Astrocyte (in vitro differentiated cells and primary cell): ENCODE measurements around the gene PRKCA. TPM values are rescaled to one million over a fixed set of nuclear protein-coding genes. Genes with fewer than 3 reads are reported as not detected.

Experiments
- DNase-seq: peaks from one replicate; pipeline ENCODE4 v3.0.0-alpha.2; 2010; ENCODE audit warnings: low read depth
- FAIRE-seq: peaks from 2 replicates; lab custom pipeline; 2011; peaks lifted over from hg19 to GRCh38; lab: Jason Lieb, UNC
- H2AFZ ChIP-seq: 2 replicates; pipeline ENCODE4 v1.6.0; 2012; ENCODE audit warnings: low read depth, low read length, inconsistent platforms
- H3K27ac ChIP-seq: 2 replicates; pipeline ENCODE4 v1.5.1; 2011; ENCODE audit warnings: low read depth, low read length, inconsistent platforms
- H3K27me3 ChIP-seq: 2 replicates; pipeline ENCODE4 v1.6.0; 2011; ENCODE audit warnings: low read length, inconsistent platforms; ENCODE audit not compliant: insufficient read depth
- H3K36me3 ChIP-seq: 2 replicates; pipeline ENCODE4 v1.5.1; 2011; ENCODE audit warnings: low read length, inconsistent platforms; ENCODE audit not compliant: insufficient read depth
- H3K4me1 ChIP-seq: 2 replicates; pipeline ENCODE4 v1.5.1; 2011; ENCODE audit warnings: low read length, inconsistent platforms; ENCODE audit not compliant: insufficient read depth
- H3K4me2 ChIP-seq: 2 replicates; pipeline ENCODE4 v1.6.0; 2012; ENCODE audit warnings: low read length, inconsistent platforms
- H3K4me3 ChIP-seq: 2 replicates; pipeline ENCODE4 v1.5.1; 2011; ENCODE audit warnings: low read depth, mild to moderate bottlenecking, low read length, inconsistent platforms; ENCODE audit not compliant: insufficient read depth
- H3K79me2 ChIP-seq: 2 replicates; pipeline ENCODE4 v1.6.0; 2012; ENCODE audit warnings: mild to moderate bottlenecking, low read length, inconsistent platforms; ENCODE audit not compliant: insufficient read depth
- H3K9ac ChIP-seq: 2 replicates; pipeline ENCODE4 v1.6.0; 2012; ENCODE audit warnings: mild to moderate bottlenecking, low read length, inconsistent platforms
- H3K9me3 ChIP-seq: 2 replicates; pipeline ENCODE4 v1.5.1; 2012; ENCODE audit warnings: low read depth, mild to moderate bottlenecking, low read length, inconsistent platforms; ENCODE audit not compliant: insufficient read depth
- H4K20me1 ChIP-seq: 2 replicates; pipeline ENCODE4 v1.6.0; 2012; ENCODE audit warnings: low read length, inconsistent platforms; ENCODE audit not compliant: insufficient read depth
- H3K27ac Mint-ChIP-seq: one replicate; pipeline ENCODE4 v1.8.0; 2021; ENCODE audit warnings: mild to moderate bottlenecking, mixed read lengths; ENCODE audit not compliant: unreplicated experiment
- H3K27me3 Mint-ChIP-seq: one replicate; pipeline ENCODE4 v1.8.0; 2021; ENCODE audit warnings: low read depth, mixed read lengths; ENCODE audit not compliant: unreplicated experiment
- H3K36me3 Mint-ChIP-seq: one replicate; pipeline ENCODE4 v1.8.0; 2021; ENCODE audit warnings: low read depth, mixed read lengths; ENCODE audit not compliant: unreplicated experiment
- H3K4me1 Mint-ChIP-seq: one replicate; pipeline ENCODE4 v1.8.0; 2021; ENCODE audit warnings: low read depth, mixed read lengths; ENCODE audit not compliant: unreplicated experiment
- H3K4me3 Mint-ChIP-seq: one replicate; pipeline ENCODE4 v1.8.0; 2021; ENCODE audit warnings: mild to moderate bottlenecking, moderate library complexity, mixed read lengths; ENCODE audit not compliant: unreplicated experiment
- H3K9me3 Mint-ChIP-seq: one replicate; pipeline ENCODE4 v1.8.0; 2021; ENCODE audit warnings: mild to moderate bottlenecking, mixed read lengths; ENCODE audit not compliant: unreplicated experiment
- CTCF ChIP-seq: IDR thresholded peaks from 2 replicates; pipeline ENCODE4 v1.5.1; 2011; ENCODE audit warnings: low read depth, mild to moderate bottlenecking, inconsistent platforms, low read length, moderate library complexity; ENCODE audit not compliant: insufficient read depth
- EZH2 ChIP-seq: IDR thresholded peaks from 2 replicates; pipeline ENCODE4 v1.6.1; 2012; ENCODE audit warnings: mild to moderate bottlenecking, low read length, inconsistent platforms; ENCODE audit not compliant: insufficient read depth
- total RNA-seq: library from RNA; stranded (reverse); gene quantifications from 2 replicates; pipeline ENCODE4 v1.2.1, GENCODE V29; 2021

The PRKCA gene
- total RNA-seq, 1 donor from 2014 or later = 49.9 TPM

GRCh38 chr17:66435182-66435581 is 132.8 kb downstream of the PRKCA start:
- Mint-ChIP-seq H3K27ac (no peak overlapping the region), H3K4me1 (peaks cover 19% of the 10 kb centered on the region), H3K9me3 (no peaks in the 10 kb centered on the region), H3K27me3 (no peaks in the 10 kb centered on the region), H3K36me3 (peaks cover 2% of the 10 kb centered on the region), H3K4me3 (no peak overlapping the region)
- Histone ChIP-seq H3K27me3 (no peaks in the 10 kb centered on the region), H2AFZ (no peak overlapping the region), H3K27ac (no peak overlapping the region), H3K79me2 (peaks cover 63% of the 10 kb centered on the region), H4K20me1 (peaks cover 59% of the 10 kb centered on the region), H3K4me3 (no peak overlapping the region), H3K36me3 (no peaks in the 10 kb centered on the region), H3K4me2 (no peak overlapping the region), H3K9me3 (no peaks in the 10 kb centered on the region), H3K4me1 (peaks cover 19% of the 10 kb centered on the region), H3K9ac (no peak overlapping the region)
- TF ChIP-seq CTCF = no peak
- no peak for TF ChIP-seq EZH2
- FAIRE-seq (no peak), DNase-seq (no peak)

- FAIRE-seq (no peak), DNase-seq (no peak)
- no peaks in the 10 kb centered on the region for H3K27me3 Mint-ChIP-seq
- Histone ChIP-seq H3K4me1 (peaks cover 13% of the 10 kb centered on the region), H4K20me1 (peaks cover 54% of the 10 kb centered on the region), H3K9ac (no peak overlapping the region), H3K27me3 (no peaks in the 10 kb centered on the region), H3K4me2 (no peak overlapping the region), H3K36me3 (no peaks in the 10 kb centered on the region), H2AFZ (no peak overlapping the region), H3K79me2 (peaks cover 53% of the 10 kb centered on the region), H3K27ac (no peak overlapping the region), H3K4me3 (no peak overlapping the region), H3K9me3 (no peaks in the 10 kb centered on the region)
- no peak overlapping the region for H3K27ac Mint-ChIP-seq
- TF ChIP-seq EZH2 = no peak
- TF ChIP-seq CTCF = no peak
- H3K9me3 Mint-ChIP-seq = no peaks in the 10 kb centered on the region
- peaks cover 6% of the 10 kb centered on the region for H3K36me3 Mint-ChIP-seq
- H3K4me3 Mint-ChIP-seq = no peak overlapping the region
- H3K4me1 Mint-ChIP-seq = peaks cover 15% of the 10 kb centered on the region
These were observed 134.2 kb downstream of the PRKCA start for GRCh38 chr17:66436631-66437030.

GRCh38 chr17:66437476-66438026 is 135.1 kb downstream of the PRKCA start:
- Histone ChIP-seq H3K9ac (no peak overlapping the region), H3K27me3 (no peaks in the 10 kb centered on the region), H3K4me2 (no peak overlapping the region), H3K4me1 (peaks cover 5% of the 10 kb centered on the region), H3K9me3 (no peaks in the 10 kb centered on the region), H3K4me3 (no peak overlapping the region), H3K79me2 (peaks cover 51% of the 10 kb centered on the region), H2AFZ (no peak overlapping the region), H3K36me3 (no peaks in the 10 kb centered on the region), H4K20me1 (peaks cover 47% of the 10 kb centered on the region), H3K27ac (no peak overlapping the region)
- FAIRE-seq = no peak
- no peak overlapping the region for H3K4me3 Mint-ChIP-seq
- TF ChIP-seq CTCF (no peak), EZH2 (no peak)
- DNase-seq = no peak
- peaks cover 6% of the 10 kb centered on the region for H3K4me1 Mint-ChIP-seq
- H3K36me3 Mint-ChIP-seq = peaks cover 6% of the 10 kb centered on the region
- no peak overlapping the region for H3K27ac Mint-ChIP-seq
- H3K9me3 Mint-ChIP-seq = no peaks in the 10 kb centered on the region
- H3K27me3 Mint-ChIP-seq = no peaks in the 10 kb centered on the region
